Measurements from ENCODE around the gene OR2T1.

DNA sequence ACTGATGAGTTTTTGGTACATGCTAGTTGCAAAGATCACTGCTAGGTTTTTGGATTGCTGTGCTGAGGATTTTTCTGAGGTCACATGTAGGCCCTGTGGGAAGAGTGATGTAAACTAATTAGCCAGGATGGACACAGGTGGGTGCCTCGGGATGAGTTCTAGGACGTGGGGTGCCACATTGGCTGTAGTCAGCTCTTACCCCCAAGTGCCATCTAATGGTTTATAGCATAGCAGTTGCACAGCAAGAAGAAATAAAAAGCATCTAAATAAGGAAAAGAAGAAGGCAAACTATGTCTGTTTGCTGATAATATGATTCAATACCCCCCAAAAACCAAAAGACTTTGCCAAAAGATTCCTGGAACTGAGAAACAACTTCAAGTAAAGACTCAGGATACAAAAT lies 9.8 kb upstream of the OR2T1 start:
- TF ChIP-seq POLR2A (IDR thresholded peaks at IDR 0.05; ENCODE audit: low read depth, low read length) (no peak), POLR2AphosphoS5 (IDR thresholded peaks at IDR 0.05; ENCODE audit: low read depth, low read length) (no peak)

Data from GM12892 (cell line).